HG03565 (cell line): ENCODE measurements around the gene REELD1.
A peak's percentile ranks its signal among the peaks of the same experiment; 100 is the strongest.

Experiments used
- ATAC-seq: cut with Tn5 transposase; IDR thresholded peaks from one replicate; pipeline ENCODE4 v1.9.1; 2021; ENCODE audit warnings: mild to moderate bottlenecking, moderate library complexity; ENCODE audit not compliant: unreplicated experiment

The REELD1 gene

GRCh38 chr4:146224326-146224966, 10.1 kb downstream of the REELD1 start:
- ATAC-seq = no peak

DNA sequence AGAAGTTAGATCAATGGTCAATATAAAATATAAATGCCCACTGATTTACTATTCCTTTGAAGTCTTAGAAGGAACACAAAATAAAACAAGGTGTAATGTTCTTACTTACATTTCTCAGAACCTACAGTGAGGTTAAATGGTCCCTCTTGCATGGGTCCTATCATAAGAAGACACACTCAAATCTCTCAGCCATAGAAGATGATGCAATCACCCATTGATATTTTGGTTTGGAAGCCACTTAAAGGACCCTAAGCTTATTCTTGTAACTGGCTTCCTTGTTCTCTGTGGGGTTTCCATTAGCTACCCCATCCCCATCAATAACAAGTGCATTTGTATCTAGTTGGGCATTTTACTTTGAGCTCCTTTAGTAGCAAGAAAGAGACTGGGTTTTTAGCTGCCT, 15.1 kb downstream of the REELD1 start:
- ATAC-seq = no peak

- ATAC-seq = no peak
These were observed 17.9 kb downstream of the REELD1 start for GRCh38 chr4:146232131-146232722.

- no peak for ATAC-seq
These were observed 21.4 kb downstream of the REELD1 start for GRCh38 chr4:146235654-146236177.

DNA sequence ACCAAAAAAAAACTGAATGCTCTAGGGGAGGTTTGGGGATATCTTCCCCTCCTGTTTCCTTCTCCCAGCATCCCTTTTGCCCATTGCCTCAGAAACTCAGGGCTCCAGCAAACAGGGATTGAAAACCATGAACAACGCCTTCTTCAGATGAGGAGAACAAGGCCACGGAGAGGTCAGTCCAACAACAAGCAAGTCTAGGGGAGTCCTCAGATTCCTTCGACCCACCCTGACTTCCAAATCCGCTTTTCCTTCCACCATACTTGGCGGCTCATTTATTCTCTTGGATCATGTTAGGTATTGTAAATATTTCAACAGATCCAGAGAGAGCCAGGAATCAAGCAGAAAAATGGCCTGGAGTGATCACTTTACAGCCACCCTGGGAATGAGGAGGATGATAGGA, 21.9 kb downstream of the REELD1 start:
- ATAC-seq = no peak

DNA sequence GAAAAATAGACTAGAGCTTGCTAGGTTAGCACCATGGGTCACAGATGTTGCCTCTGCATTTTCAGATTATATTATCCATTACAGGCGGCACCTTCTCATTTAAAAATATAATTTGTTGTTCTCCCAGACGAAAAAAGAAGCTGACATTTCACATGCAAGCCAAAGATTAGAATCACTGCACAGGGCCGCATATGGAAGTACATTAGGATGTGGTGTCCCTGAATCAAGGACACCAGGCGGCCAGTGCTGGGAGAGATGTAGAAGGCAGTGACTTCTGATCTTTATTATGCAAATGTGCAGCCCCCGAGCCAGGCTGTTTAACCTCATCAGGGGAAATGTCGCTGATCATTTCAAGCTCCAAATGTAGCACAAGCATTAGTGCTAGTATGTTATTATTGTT, 22.8 kb downstream of the REELD1 start:
- ATAC-seq = no peak

DNA sequence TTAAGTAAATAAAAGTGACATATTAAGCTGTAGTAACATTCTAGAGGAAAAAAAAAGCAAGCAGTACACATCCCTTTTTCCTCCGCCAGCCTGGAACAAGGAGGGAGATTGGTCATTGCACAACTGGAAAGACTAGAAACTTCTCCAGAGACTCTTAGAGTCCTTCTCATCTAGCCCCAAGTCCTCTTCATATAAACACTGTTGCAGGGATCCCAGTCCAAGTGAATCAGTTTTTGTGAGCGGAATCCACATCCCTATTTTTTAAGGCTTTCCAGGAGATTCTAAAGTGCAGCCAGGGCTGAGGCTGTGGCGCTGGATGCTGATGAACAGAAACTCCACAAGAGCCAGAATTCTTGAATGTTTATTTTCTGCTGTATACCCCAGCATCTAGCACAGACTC, 23.8 kb downstream of the REELD1 start:
- no peak for ATAC-seq

GRCh38 chr4:146243141-146243882, 29.0 kb downstream of the REELD1 start:
- ATAC-seq = peak; percentile 77

DNA sequence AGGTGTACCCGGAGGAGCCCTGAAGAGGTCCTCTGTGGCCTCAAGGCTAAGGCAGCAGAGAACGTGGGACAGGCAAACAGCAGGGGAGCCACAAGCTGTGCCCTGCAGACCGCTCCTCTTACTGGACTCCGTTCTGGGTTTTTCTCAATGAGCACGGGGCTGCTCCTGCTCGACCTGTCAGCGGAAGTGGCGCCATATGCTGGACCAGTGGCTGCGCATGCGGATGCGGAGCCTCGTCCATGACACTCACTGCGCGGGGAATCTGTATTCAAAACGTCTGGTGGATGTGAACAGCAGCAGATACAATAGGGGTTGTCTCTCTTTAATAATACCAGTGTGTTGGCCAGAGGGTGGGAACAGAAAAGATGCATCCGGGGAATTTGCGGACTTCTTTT, 29.5 kb downstream of the REELD1 start:
- ATAC-seq = no peak

GRCh38 chr4:146244496-146244895, 30.2 kb downstream of the REELD1 start:
- no peak for ATAC-seq

DNA sequence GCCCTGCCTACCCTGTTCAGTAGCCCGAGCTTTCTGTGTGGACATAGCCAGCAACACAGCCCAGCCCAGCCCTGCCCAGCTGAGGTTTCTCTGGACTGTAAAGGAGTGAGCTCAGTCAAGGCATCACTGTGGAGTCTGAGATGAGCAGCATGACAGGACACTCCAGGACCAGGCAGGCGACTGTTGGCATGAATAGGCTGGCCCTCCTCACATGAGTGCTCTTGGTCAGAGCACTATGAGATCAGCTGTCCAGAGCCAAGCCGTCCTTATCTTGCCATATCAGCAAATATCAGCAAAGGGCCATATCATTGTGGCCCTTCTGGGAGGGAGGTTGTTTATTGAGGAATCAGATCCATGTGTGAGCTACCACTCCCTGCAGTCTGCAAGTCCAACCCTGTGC, 30.9 kb downstream of the REELD1 start:
- no peak for ATAC-seq

DNA sequence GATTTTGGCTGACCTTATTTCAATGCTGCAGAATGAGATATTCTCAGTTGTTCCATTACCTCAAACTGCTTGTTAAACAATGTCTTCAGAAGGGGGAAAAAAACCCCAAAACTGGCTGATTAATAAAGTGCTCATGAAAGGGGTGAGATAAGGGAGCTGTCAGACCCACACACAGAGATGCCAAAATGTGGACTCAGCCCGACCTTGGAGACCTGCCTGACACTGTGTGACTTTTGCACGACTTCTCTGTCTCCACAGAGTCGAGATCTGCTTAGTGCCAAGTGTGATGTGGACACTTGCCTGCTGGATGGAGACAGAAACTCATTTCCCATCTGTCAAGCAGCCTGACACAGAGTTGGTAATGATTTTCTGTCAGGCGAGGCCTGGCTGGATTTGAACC, 31.5 kb downstream of the REELD1 start:
- no peak for ATAC-seq

DNA sequence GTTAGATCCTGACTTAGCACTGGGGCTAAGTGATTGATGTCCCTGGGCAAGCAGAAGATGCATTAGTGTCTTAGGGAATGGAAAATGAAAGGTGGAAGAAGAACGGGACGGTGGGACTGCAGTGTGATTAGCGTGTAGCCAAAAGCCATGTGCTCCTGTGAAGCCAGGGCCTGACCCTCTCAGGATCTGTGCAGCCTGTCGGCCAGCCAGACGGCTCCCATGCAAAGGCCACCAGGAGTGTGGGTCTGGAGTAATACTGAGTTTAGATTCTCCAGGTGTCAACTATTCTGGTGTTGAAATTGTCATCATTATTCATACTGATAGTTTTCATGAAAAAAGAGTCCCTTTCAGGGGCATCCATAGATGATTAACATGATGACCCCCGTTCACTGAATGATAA, 32.0 kb downstream of the REELD1 start:
- no peak for ATAC-seq

DNA sequence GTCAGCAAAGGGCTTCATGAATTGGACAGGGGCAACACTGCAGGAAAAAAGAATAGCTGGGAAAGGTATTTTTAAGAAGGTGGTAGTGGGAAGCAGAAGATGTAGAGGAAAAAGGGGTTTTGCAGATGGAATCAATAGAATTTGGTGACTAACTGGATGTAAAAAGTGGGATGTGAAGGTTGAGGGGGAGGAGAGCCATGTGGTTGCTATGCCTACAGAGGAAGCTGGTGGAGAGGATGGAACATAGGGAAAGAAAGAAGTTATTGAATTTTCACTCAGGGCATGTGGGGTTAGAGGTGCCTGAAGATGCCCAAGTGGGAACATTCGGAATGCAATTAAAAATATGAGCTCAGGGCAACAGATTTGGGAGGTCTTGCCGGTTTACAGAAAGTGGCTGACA, 33.0 kb downstream of the REELD1 start:
- ATAC-seq = no peak

GRCh38 chr4:146252969-146253611, 38.8 kb downstream of the REELD1 start:
- ATAC-seq = no peak

- no peak for ATAC-seq
These were observed 41.1 kb downstream of the REELD1 start for GRCh38 chr4:146255463-146255862.

DNA sequence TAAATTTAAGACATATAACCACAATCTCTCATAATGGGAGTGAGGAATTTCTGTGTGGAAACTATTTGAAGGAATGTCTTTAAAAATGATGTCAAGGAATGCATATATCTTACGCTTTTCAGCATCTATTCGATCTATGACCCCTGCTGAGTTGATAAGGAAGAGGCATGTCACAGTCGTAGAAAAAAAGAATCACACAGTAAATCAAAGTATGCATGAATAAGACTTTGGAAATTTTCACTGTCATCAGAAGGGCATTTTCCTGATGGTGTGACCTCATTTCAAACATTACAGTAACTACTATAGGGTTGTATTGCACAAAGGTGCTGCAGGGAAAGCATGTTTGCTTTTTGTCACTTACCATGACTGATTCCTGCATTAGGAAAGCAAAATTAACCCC, 41.5 kb downstream of the REELD1 start:
- no peak for ATAC-seq

- ATAC-seq = no peak
These were observed 42.0 kb downstream of the REELD1 start for GRCh38 chr4:146256328-146256727.

DNA sequence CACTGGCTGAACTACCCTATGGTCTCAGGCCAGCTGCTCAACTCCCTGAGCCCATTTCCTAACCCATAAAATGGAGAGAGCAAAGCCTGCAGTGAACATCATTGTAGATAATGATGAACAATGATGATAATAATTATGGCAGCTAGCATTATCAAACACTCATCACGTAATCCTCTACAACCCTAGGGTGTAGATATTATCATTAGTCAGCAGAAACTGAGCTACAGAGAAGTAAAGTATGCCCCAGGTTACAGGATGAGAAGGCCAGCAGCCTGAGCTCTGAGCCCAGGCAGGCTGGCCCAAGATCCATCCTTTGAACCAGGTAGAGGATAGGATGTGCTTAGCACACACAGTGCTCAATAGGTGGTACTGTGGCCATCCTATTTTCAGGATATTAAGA, 43.2 kb downstream of the REELD1 start:
- no peak for ATAC-seq

DNA sequence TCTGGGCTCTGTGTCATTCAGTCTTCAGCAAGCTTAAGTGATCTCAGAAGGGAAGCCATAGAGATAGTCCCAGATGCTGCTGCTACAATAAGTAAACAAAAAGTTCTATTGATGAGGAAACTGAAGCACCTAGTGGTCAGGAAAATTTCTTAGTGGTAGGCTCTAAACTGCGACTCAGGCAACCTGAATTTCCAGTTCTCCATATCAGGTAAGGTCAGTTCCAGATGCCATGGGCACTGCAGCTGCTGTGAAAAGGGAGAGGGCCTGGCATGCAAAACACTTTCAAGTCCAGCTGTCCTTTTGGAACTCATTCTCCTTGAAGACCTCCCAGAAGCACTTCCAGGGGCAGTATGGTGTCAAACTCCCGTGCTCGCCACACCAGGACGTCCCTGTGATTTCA, 46.2 kb downstream of the REELD1 start:
- no peak for ATAC-seq

- no peak for ATAC-seq
These were observed 46.7 kb downstream of the REELD1 start for GRCh38 chr4:146261041-146261440.

DNA sequence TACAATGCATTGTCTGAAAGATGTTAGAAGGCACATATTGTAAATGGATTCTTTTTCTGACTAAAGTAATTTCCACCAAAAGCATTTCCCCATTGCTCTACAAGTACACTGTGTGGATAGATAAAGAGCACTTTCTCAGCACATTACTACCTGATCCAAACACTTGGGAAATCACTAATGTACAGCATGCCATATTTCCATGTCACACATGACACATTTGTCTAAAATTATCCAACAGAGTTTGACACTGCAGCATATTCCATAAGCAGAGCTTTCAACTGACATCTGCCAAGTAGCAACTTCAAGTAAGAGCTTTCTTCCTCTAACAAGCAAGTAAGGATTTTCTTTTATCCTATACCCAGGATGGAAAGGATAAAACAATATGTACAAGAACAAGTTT, 49.5 kb downstream of the REELD1 start:
- no peak for ATAC-seq
